Endometrial microvascular endothelial cells (primary cell): ENCODE data around the gene RECQL. TPM values are rescaled to one million over a fixed set of nuclear protein-coding genes. Genes with fewer than 3 reads are reported as not detected.
"Not testable (repeated sequence)": the region's sequence is repeated elsewhere in the genome, so short reads cannot be mapped to it uniquely, and the experiment has no call there.

Experiments used
- in situ Hi-C: cut with HindIII; loops from 2 replicates; pipeline ENCODE4 v1.10.0; 2017; ENCODE audit warnings: low sequenced_read_pairs, low pct_unique_long_range_greater_than_20kb; ENCODE audit errors: inconsistent ontology term
- total RNA-seq: library from RNA; depleted of rRNA; stranded (reverse); fragments of >200 nt; gene quantifications from one replicate; pipeline ENCODE4 v1.2.3, GENCODE V29; 2015; ENCODE audit errors: inconsistent ontology term

RECQL gene
- total RNA-seq, 1 donor from 2014 or later: 96.4 TPM

DNA sequence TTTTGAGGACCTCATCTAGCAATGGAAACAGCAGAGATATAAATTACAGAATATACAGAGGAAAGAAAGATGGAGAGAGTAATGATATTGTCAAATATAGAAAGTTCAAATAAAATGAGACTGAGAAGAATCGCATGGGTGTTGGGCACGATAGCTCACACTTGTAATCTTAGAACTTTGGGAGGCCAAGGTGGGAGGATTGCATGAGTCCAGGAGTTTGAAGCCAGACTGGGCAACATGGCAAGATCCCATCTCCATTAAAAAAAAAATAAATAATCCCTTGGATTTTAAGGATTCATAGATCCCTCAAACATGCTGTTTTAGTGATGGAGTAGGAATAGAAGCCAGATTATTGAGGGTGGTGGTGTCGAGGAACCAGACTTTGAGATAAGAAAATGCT is 62.1 kb downstream of the RECQL start:
- in situ Hi-C loops: no loop called here

DNA sequence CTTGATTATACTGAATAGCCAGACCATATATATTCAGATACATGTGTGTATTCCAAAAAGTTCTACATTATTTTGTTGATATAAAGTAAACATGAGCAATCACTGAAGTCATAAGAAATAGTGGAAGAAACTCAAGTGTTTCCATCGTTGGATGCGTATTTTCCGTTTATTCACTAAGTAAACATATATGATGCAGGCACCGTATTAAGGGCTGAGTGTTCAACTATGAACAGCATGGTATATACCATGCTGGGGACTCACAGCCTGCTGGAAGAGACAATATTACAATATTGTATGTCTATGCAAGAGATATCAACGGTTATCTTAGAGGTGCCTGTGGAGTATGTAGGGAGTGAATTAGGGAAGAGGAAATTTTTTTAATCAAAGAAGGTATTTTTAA is 62.8 kb downstream of the RECQL start:
- in situ Hi-C loops: no loop called here

DNA sequence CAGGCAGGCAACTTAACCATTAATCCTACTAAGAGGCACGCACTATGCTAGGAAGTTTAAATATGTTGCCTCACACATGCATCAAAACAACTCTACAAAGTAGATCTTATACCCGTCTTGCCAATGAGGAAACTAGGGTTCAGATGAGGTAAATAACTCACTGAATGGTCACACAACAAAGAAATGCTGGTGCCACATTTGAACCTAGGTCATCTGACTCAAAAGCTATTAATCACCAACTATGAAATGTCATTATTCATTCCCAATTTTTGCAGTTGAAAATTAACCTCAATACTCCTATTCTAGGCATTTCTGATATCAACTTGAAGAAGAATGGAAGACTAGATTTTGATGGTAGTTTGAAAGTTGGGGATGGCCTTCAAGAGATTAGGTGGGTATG is 66.7 kb downstream of the RECQL start:
- in situ Hi-C loops: no loop called here

DNA sequence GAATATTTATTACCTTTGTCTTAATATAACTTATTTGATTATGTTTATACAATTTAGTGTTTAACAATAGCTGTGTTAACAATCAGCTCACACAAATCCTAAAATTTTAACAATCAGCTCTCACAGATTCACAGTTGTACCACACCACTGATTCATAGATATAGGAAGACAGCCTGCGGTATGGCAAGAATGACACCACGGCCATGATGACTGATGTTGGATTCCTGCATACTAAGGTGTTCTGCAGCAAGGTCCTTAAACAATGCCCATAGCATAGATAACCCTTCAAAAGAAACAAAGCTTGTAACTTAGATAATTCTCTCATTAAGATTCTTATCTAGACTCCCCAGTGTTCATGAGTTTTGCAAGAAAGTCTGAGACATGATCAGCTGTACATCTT is 67.9 kb downstream of the RECQL start:
- in situ Hi-C loops: no loop called here

DNA sequence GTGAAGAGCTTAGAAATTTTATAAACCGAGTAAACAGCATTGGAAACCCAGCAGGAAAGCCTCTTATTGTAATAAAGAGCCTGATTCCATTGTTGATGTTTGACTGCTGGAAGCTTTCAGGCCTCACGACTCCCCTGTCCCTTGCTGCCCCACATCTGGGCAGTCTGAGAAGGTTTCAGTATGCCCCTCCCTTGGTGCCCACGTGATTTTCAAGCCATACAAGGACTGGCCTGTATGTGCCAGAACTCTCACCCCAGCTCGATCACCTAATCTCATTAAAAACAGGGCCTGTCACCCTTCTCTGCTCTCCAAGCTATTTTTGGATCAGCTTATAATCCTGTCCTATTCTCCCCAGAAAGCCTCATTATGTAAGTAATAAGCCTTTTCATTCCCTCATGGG is 71.4 kb downstream of the RECQL start:
- in situ Hi-C loops: no loop called here

DNA sequence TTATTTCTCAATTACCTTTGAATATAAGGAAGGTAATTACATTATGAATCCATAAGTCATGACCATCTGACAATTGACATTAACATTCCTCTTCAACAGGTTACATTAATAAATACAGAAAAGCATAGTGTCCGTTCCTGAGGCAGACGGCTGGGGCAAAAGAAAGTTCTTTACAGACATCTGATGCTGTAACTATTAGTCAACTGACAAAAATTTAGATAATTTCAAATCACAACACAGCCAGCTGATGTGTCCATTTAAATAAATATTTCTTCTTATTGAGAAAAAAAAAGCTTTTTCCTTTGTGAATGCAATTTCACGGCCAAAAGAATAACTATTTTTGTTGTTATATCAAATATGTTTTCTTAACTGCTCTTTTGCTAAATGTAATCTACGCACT is 73.2 kb downstream of the RECQL start:
- in situ Hi-C loops: no loop called here

DNA sequence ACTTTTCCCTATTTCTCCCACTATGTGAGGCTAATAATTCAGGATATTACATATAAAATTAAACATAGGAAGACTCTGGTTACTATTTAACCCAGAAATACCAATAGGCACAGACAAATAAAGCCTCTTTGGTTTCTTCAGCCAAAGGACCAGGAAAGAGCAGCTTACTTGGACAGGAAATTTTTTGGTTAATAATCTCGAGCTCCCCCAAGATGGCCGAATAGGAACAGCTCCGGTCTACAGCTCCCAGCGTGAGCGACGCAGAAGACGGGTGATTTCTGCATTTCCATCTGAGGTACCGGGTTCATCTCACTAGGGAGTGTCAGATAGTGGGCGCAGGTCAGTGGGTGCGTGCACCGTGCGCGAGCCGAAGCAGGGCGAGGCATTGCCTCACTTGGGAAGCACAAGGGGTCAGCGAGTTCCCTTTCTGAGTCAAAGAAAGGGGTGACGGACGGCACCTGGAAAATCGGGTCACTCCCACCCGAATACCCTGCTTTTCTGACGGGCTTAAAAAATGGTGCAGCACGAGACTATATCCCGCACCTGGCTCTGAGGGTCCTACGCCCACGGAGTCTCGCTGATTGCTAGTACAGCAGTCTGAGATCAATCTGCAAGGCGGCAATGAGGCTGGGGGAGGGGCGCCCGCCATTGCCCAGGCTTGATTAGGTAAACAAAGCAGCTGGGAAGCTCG is 82.3 kb downstream of the RECQL start:
- in situ Hi-C loops: not testable (repeated sequence)

Other genes starting within 250 kb of the RECQL start
- gene SLCO1A2, start 166.7 kb downstream of the RECQL start, total RNA-seq: not detected
- gene IAPP, start 128.7 kb downstream of the RECQL start, total RNA-seq: not detected
- gene PYROXD1, start 64.0 kb downstream of the RECQL start, total RNA-seq: 8.5 TPM
- gene GOLT1B, start 154 bp upstream of the RECQL start, total RNA-seq: 41.6 TPM
- gene SPX, start 24.7 kb upstream of the RECQL start, total RNA-seq: not detected
- gene GYS2, start 103.2 kb upstream of the RECQL start, total RNA-seq: not detected
- 884 TPM for gene LDHB, start 156.2 kb upstream of the RECQL start, total RNA-seq